Forelimb muscle (tissue), 1 donor: Measurements from ENCODE around the gene CPPED1. TPM values are rescaled to one million over a fixed set of nuclear protein-coding genes. Genes with fewer than 3 reads are reported as not detected.

ENCODE experiments used
- DNase-seq: peaks from one replicate; pipeline ENCODE4 v3.0.0-alpha.2; 2013; ENCODE audit warnings: low read depth
- polyA plus RNA-seq: library from polyadenylated mRNA; unstranded; fragments of 120-200 nt; gene quantifications from one replicate; pipeline ENCODE4 v1.2.1, GENCODE V29; 2013; ENCODE audit not compliant: insufficient read length

CPPED1 gene
- polyA plus RNA-seq, 1 donor: 7.0 TPM

- DNase-seq: no peak
These were observed 122.0 kb downstream of the CPPED1 start for GRCh38 chr16:12681653-12682052.

GRCh38 chr16:12680531-12680930 lies 123.2 kb downstream of the CPPED1 start:
- DNase-seq: no peak

- no peak for DNase-seq
These were observed 123.9 kb downstream of the CPPED1 start for GRCh38 chr16:12679660-12680272.

- DNase-seq: no peak
These were observed 124.7 kb downstream of the CPPED1 start for GRCh38 chr16:12678983-12679382.

- DNase-seq: no peak
These were observed 126.2 kb downstream of the CPPED1 start for GRCh38 chr16:12677502-12677901.

GRCh38 chr16:12675852-12676251 lies 127.8 kb downstream of the CPPED1 start:
- DNase-seq: no peak

GRCh38 chr16:12675046-12675445 lies 128.6 kb downstream of the CPPED1 start:
- no peak for DNase-seq

GRCh38 chr16:12674524-12674923 lies 129.2 kb downstream of the CPPED1 start:
- DNase-seq: no peak

- no peak for DNase-seq
These were observed 129.6 kb downstream of the CPPED1 start for GRCh38 chr16:12674071-12674470.

- no peak for DNase-seq
These were observed 130.2 kb downstream of the CPPED1 start for GRCh38 chr16:12673466-12673865.

- no peak for DNase-seq
These were observed 130.7 kb downstream of the CPPED1 start for GRCh38 chr16:12672986-12673385.

- DNase-seq: no peak
These were observed 133.8 kb downstream of the CPPED1 start for GRCh38 chr16:12669908-12670307.

GRCh38 chr16:12667909-12668308 lies 135.8 kb downstream of the CPPED1 start:
- DNase-seq: no peak

GRCh38 chr16:12664164-12664733 lies 139.4 kb downstream of the CPPED1 start:
- no peak for DNase-seq

- DNase-seq: peak; percentile 8
These were observed 142.0 kb downstream of the CPPED1 start for GRCh38 chr16:12661656-12662172.

- DNase-seq: no peak
These were observed 143.8 kb downstream of the CPPED1 start for GRCh38 chr16:12659871-12660270.

- DNase-seq: no peak
These were observed 145.2 kb downstream of the CPPED1 start for GRCh38 chr16:12658506-12658905.

- no peak for DNase-seq
These were observed 148.2 kb downstream of the CPPED1 start for GRCh38 chr16:12655537-12655936.

GRCh38 chr16:12653820-12654392 lies 149.8 kb downstream of the CPPED1 start:
- DNase-seq: no peak

- DNase-seq: no peak
These were observed 150.8 kb downstream of the CPPED1 start for GRCh38 chr16:12652924-12653323.

- no peak for DNase-seq
These were observed 151.7 kb downstream of the CPPED1 start for GRCh38 chr16:12651765-12652512.

- DNase-seq: no peak
These were observed 154.3 kb downstream of the CPPED1 start for GRCh38 chr16:12649356-12649755.
